ENCODE data around the gene ADAM12.

DNA sequence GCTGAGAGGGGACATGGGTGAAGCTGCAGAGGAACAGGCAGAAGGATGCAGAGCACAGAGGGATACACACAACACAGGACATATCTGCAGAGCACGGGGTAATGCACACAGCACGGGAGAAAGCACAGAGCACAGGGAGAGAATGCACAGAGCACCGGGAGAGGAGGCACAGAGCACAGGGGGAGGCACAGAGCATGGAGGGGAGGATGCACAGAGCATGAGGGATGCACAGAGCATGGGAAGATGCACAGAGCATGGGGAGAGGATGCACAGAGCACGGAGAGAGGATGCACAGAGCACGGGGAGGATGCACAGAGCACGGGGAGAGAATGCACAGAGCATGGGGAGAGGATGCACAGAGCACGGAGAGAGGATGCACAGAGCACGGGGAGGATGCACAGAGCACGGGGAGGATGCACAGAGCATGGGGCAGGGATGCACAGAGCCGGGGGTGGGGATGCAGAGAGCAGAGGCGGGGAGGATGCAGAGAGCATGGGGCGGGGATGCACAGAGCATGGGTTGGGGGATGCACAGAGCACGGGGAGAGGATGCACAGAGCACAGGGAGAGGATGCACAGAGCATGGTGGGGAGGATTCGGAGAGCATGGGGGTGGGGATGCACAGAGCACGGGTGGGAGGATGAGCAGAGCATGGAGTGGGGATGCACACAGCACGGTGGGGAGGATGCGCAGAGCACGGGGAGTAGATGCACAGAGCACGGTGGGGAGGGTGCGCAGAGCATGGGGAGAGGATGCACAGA lies 230.0 kb downstream of the ADAM12 start:
- TF ChIP-seq, protein P1, sequence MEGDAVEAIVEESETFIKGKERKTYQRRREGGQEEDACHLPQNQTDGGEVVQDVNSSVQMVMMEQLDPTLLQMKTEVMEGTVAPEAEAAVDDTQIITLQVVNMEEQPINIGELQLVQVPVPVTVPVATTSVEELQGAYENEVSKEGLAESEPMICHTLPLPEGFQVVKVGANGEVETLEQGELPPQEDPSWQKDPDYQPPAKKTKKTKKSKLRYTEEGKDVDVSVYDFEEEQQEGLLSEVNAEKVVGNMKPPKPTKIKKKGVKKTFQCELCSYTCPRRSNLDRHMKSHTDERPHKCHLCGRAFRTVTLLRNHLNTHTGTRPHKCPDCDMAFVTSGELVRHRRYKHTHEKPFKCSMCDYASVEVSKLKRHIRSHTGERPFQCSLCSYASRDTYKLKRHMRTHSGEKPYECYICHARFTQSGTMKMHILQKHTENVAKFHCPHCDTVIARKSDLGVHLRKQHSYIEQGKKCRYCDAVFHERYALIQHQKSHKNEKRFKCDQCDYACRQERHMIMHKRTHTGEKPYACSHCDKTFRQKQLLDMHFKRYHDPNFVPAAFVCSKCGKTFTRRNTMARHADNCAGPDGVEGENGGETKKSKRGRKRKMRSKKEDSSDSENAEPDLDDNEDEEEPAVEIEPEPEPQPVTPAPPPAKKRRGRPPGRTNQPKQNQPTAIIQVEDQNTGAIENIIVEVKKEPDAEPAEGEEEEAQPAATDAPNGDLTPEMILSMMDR (IDR thresholded peaks at IDR 0.05; ENCODE audit: borderline replicate concordance, extremely low read depth, low read length, poor library complexity, severe bottlenecking): no peak
- no peak for TF ChIP-seq EZH2 (IDR thresholded peaks at IDR 0.05; ENCODE audit: borderline replicate concordance, low read depth, low read length, severe bottlenecking)
